NCI-H1105 treated with DMSO at 0.1 percent for 48 hours (cell line): Measurements from ENCODE around the gene CNN2.

Source experiments
- DNase-seq: peaks from one replicate; lab custom pipeline; 2025; lab: John Stamatoyannopoulos, UW

Gene CNN2

DNA sequence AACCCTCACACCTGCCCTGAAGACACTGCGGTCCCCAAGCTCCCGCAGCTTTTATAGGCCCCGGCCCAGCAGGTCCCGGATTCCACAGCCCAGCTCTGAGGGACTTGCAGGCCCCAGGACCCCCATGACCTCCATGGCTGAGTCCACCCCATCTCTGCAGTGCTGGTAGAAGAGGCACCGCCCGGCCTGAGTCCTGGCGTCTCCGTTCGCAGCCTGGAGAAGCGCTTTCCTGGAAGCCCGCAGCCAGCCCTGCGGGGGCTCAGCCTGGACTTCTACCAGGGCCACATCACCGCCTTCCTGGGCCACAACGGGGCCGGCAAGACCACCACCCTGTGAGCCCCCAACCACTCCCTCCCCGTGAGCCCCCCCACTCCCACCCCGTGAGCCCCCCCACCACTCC, 22.7 kb downstream of the CNN2 start:
- no peak for DNase-seq

DNA sequence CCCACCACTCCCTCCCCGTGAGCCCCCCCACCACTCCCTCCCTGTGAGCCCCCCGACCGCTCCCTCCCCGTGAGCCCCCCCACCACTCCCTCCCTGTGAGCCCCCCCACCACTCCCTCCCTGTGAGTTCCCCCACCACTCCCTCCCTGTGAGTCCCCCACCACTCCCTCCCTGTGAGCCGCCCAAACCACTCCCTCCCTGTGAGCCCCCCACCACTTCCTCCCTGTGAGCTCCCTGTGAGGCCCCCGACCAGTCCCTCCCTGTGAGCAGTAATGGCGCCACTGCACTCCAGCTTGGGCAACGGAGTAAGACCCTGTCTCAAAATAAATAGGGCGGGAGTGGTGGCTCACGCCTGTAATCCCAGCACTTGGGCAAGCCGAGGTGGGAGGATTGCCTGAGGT, 23.4 kb downstream of the CNN2 start:
- no peak for DNase-seq

DNA sequence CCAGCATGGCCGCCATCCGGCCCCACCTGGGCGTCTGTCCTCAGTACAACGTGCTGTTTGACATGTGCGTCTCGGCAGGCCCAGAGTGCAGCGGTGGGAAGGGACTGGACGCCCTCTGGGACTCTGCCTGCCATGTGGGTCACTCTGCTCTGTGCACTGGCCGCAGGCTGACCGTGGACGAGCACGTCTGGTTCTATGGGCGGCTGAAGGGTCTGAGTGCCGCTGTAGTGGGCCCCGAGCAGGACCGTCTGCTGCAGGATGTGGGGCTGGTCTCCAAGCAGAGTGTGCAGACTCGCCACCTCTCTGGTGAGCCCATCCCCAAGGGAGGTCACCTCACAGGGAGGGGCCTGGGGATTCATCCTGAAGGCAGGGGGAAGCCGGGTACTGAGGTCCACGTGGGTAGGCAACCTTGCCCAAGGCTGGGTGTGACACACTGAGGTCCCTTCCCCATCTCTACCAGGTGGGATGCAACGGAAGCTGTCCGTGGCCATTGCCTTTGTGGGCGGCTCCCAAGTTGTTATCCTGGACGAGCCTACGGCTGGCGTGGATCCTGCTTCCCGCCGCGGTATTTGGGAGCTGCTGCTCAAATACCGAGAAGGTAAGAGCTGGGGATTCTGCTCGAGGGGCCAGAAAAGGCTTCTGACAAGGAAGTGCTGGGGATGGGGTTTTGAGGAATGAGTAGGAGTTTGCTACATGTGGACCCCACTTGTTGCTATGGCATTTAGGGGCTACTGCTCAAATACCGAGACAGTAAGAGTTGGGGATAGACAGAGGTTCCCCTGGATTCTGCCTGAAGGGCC, 24.8 kb downstream of the CNN2 start:
- DNase-seq = no peak

DNA sequence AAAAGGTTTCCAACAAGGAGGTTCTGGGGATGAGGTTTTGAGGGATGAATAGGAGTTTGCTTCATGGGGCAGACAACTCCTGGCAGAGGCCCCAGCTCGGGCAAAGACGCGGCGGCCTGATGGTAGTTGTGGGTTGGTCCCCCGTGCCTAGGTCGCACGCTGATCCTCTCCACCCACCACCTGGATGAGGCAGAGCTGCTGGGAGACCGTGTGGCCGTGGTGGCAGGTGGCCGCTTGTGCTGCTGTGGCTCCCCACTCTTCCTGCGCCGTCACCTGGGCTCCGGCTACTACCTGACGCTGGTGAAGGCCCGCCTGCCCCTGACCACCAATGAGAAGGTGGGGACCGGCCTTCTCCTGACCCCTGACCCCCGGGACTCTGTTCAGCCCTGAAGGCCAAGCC, 25.4 kb downstream of the CNN2 start:
- no peak for DNase-seq

DNA sequence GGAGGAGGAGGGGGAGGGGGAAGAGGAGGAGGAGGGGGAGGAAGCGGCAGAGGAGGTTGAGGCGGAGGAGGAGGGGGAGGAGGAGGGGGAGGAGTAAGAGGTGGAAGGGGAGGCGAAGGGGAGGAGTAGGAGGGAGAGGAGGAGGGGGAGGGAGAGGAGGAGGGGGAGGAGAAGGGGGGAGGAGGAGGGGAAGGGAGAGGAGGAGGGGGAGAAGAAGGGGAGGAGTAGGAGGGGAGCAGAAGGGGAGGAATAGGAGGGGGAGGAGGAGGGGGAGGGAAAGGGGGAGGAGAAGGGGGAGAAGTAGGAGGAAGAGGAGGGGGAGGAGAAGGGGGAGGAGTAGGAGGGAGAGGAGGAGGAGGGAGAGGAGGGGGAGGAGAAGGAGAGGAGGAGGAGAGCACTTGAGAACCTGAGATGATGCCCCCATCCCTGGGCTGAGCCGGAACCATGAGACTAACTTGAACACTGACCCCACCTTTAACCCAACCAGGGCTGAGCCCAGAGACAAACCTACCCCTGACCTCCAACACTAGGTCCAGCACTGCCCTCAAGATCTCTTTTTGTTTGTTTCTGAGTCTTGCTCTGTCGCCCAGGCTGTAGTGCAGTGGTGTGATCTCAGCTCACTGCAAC, 26.1 kb downstream of the CNN2 start:
- no peak for DNase-seq

DNA sequence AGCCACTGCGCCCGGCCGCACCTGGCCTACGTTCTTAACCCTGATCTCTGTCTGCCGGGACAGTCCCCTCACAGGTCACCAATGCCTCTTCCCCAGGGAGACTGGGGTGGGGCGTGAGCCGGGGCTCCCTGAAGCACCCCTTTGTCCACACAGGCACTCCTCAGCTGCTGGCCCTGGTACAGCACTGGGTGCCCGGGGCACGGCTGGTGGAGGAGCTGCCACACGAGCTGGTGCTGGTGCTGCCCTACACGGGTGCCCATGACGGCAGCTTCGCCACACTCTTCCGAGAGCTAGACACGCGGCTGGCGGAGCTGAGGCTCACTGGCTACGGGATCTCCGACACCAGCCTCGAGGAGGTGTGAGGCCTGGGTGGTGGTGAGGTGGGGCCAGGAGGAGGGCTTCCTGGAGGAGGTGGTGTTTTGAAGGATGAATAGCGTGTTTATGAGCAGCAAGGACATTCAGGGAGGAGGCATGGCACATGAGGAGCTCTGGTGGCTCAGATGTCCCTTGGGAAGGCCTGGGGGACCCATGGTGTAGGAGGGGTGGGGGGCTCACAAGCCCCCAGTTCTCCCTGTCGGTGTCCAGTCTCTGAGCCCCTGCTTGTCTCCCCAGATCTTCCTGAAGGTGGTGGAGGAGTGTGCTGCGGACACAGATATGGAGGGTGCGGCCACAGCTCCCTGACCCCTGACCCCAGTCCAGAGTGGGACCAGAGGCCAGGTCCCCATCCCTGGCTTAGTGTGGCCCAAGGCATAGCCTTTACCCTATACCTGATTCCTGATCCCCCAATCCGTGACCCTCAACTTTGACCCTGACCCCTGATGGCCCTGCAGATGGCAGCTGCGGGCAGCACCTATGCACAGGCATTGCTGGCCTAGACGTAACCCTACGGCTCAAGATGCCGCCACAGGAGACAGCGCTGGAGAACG, 27.0 kb downstream of the CNN2 start:
- no peak for DNase-seq

DNA sequence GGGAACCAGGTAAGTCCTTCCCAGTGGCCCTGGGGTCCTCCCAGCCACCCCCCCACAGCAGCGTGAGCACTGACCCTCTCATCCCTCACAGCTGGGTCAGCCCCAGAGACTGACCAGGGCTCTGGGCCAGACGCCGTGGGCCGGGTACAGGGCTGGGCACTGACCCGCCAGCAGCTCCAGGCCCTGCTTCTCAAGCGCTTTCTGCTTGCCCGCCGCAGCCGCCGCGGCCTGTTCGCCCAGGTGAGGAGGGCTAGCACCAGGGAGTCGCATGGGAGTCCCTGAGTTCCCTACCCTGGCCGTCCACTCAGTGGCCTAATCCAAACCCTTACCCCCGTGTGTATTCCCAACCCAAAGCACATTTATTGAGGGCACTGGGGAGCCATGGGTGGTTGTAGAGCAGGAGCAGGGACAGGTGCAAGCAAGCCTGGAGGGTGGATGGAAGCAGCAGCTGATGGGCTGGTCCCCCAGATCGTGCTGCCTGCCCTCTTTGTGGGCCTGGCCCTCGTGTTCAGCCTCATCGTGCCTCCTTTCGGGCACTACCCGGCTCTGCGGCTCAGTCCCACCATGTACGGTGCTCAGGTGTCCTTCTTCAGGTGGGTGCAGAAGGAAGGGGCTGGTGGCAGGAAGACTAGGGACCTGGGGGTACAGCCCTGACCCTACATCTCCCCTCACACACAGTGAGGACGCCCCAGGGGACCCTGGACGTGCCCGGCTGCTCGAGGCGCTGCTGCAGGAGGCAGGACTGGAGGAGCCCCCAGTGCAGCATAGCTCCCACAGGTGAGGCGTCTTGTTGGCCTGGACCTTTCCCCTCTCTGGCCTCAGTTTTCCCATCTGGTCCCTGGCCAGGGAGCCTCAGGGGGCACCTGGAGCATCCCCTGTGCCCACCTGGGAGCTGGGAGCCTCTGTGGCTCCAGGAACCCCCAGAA, 28.0 kb downstream of the CNN2 start:
- DNase-seq = no peak

DNA sequence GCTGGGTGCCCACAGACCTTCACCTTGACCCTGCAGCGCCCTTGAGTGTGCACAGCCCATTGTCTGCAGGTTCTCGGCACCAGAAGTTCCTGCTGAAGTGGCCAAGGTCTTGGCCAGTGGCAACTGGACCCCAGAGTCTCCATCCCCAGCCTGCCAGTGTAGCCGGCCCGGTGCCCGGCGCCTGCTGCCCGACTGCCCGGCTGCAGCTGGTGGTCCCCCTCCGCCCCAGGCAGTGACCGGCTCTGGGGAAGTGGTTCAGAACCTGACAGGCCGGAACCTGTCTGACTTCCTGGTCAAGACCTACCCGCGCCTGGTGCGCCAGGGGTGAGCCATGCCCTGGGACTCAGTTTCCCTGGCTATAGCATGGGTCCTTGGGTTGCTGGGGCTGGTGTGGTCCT, 28.6 kb downstream of the CNN2 start:
- DNase-seq = no peak

DNA sequence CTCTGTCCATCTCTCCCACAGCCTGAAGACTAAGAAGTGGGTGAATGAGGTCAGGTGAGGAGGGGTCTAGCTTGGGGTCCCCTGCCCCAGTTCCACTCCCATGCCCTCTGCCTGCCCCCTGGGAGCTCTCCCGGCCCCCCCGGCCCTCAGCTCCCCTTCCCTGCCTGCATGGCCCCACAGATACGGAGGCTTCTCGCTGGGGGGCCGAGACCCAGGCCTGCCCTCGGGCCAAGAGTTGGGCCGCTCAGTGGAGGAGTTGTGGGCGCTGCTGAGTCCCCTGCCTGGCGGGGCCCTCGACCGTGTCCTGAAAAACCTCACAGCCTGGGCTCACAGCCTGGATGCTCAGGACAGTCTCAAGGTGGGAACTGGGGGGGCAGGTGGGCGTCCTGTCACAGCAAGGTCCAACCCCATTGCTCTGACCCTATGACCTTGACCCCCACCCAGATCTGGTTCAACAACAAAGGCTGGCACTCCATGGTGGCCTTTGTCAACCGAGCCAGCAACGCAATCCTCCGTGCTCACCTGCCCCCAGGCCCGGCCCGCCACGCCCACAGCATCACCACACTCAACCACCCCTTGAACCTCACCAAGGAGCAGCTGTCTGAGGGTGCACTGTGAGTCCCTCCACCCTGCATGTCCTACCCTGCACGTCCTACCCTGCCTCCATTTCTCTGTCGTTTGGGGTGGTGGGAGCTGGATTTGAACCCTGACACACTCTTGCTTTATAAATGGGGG, 29.6 kb downstream of the CNN2 start:
- DNase-seq = no peak

DNA sequence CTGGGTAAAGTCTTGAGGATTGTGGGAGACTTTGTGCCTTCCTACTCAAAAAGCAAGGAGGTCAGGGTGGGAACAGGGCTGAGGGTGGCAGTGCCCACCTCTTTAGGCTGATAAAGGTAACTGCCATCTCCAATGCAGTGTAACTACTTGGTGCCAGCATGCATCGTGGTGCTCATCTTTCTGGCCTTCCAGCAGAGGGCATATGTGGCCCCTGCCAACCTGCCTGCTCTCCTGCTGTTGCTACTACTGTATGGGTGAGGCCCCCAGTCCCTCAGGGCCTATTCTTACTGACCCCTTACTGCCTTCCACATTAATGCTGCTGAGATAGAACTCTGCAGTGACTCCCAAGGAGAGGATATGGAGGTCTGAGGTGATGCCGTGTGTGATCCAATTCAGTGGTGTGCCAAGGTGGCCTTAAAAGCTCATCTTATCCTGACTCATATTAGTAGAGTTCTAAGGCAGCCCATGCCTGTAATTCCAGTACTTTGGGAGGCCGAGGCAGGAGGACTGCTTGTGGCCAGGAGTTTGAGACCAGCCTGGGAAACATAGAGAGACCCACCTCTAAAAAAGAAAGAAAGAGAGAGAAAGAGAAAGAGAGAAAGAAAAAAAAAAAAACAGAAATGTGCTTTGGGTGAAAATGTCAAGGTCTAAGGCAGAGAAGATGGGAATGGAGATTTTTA, 30.9 kb downstream of the CNN2 start:
- DNase-seq = no peak

DNA sequence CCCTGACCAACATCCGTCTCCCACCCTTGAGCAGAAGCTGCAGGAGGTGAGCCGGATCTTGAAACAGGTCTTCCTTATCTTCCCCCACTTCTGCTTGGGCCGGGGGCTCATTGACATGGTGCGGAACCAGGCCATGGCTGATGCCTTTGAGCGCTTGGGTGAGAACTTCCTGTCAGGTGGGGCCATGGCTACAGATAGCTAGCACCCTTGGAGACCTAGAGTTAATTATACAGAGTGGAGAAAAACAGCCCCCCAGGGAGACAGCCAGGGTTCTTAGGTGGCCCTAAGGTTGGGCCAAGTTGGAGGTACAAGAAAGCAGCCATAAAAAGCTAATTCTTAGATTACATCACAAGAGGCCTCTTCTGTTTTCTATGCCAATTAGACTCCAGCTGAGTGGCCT, 31.7 kb downstream of the CNN2 start:
- DNase-seq = no peak

DNA sequence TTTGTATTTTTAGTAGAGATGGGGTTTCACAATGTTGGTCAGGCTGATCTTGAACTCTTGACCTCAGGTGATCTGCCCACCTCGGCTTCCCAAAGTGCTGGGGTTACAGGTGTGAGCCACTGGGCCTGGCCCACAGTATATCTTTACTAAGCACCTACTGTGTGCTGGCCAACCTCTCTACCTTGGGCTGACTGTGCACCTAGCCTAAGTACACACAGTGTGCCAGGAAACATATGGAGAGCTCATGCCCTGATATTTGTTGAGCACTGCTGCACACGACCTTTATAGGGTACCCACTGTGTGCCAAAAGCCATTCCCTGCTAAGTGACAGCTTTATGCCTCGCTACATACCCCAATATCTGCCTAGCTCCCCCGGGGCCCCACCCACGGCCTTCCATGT, 34.3 kb downstream of the CNN2 start:
- no peak for DNase-seq

DNA sequence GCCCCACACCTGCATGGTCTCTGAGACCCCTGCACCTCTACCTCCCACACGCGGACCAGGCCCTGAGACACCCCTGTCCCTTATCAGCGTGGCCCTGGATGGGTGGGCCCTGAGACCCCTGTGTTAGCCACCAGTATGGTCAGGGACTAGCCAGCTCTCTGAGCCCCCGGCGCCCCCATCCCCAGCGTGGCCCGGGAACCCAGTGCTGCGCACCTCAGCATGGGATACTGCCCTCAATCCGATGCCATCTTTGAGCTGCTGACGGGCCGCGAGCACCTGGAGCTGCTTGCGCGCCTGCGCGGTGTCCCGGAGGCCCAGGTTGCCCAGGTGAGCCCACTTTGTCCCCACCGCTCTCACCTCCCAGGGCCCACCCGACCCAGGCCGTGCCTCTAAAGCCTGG, 35.6 kb downstream of the CNN2 start:
- DNase-seq = no peak

DNA sequence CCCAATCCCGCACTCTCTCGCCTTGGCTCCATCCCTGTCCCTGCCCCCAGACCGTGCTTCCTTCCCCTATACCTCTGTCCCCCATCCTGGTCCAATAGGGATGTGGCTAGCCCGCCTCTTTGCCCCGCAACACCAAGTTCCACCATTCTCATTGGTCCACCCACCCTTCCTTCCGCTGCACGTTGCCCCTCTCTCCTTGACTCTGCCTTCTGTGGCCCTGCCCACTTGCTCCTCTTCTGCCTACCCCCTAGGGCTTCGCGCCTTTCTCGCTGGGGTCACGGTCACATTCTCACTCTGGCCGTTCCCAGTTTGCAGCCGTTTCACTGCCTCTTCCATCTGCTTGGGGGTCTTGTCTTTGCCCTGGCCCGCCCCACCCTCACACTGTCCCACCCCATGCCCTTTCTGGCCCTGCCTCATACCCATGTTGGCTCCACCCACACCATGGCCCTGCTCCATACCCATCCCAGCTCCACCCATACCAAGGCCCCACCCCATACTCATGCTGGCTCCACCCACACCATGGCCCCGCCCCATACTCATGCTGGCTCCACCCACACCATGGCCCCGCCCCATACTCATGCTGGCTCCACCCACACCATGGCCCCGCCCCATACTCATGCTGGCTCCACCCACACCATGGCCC, 36.1 kb downstream of the CNN2 start:
- DNase-seq = no peak

DNA sequence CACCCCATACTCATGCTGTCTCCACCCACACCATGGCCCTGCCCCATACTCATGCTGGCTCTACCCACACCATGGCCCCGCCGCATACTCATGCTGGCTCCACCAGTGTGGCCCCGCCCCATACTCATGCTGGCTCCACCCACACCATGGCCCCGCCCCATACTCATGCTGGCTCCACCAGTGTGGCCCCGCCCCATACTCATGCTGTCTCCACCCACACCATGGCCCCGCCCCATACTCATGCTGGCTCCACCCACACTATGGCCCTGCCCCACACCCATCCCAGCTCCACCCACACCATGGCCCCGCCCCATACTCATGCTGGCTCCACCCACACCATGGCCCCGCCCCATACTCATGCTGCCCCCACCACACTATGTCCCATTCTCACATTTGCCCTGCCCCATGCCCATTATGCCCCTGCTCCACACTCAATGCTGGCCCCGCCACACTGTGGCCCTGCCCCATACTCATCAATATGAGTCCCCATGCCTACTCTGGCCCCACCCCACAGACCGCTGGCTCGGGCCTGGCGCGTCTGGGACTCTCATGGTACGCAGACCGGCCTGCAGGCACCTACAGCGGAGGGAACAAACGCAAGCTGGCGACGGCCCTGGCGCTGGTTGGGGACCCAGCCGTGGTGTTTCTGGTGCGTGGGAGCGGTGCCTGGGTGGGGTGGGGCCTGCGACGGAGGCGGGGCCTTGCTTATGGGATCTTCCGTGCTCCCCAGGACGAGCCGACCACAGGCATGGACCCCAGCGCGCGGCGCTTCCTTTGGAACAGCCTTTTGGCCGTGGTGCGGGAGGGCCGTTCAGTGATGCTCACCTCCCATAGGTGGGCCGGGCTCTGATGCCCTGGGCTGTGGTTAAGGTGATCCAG, 36.9 kb downstream of the CNN2 start:
- no peak for DNase-seq

DNA sequence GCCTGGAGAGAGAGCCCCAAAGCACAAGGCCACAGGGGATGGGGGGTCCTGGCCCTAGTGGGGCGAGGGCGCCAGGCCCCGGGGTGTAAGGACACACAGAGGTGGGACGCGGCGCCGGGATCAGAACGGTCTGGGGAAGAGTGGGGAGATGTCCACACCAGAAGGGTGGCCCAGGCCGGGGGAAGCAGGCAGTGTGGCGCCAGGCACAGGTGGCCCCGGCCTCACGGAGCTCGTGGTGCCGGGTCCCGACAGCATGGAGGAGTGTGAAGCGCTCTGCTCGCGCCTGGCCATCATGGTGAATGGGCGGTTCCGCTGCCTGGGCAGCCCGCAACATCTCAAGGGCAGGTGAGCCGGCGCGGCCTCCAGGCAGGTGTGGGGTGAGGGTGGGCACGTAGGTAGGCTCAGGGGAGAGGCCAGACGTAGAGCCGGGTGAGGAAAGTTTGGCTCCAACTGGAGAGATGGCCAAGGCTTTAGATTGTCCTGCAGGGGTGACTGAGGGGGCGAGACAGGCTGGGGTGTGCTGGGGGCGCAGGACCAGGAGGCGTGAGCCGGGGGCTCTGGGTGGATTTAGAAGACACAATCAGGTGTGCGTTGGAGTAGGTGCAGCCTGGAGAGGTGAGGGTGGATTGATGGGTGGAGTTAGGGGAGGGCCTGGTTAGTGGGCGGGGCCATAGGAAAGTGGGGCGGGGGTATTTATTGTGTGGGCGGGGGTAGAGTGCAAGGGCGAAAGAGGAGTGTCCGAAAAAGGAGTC, 37.7 kb downstream of the CNN2 start:
- DNase-seq = no peak

DNA sequence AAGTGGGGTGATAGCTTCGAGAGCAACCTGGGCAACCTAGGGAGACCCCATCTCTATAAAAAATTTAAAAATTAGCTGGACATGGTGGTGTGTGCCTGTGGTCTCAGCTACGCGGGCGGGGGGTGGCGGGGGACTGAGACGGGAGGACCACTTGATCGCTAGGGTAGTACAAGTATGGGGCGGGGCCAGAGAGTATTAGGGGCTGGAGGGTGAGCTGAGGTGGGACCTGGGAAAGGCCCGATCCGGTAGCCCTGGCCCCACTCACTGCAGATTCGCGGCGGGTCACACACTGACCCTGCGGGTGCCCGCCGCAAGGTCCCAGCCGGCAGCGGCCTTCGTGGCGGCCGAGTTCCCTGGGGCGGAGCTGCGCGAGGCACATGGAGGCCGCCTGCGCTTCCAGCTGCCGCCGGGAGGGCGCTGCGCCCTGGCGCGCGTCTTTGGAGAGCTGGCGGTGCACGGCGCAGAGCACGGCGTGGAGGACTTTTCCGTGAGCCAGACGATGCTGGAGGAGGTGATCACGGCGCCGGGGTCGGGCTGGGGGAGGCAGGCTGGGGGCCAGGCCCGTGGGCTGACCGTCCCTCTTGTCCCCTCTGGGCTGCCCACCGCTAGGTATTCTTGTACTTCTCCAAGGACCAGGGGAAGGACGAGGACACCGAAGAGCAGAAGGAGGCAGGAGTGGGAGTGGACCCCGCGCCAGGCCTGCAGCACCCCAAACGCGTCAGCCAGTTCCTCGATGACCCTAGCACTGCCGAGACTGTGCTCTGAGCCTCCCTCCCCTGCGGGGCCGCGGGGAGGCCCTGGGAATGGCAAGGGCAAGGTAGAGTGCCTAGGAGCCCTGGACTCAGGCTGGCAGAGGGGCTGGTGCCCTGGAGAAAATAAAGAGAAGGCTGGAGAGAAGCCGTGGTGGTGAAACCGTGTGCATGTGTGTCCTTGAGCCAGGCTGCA, 38.5 kb downstream of the CNN2 start:
- peak; percentile 54 for DNase-seq
